A549 (cell line): ENCODE results near the gene DDX25. TPM values are rescaled to one million over a fixed set of nuclear protein-coding genes. Genes with fewer than 3 reads are reported as not detected.

Experiments used
- ATAC-seq, 2 experiments: fragments of 200-7000 bp in 1 of 2; fragments of >200 bp in 1 of 2; cut with Nextera tagmentation in 1 of 2; cut with Tn5 transposase in 1 of 2; 3 replicates each; pipeline versions ENCODE4 v1.8.0 to v1.9.1; 2018 to 2020; ENCODE audit warnings: mild to moderate bottlenecking in 1 of 2, moderate library complexity in 1 of 2
- CTCF ChIA-PET: fragments of 300-600 bp; sonication (Branson Sonifier 250); formaldehyde crosslinking; extraction: SDS; loops from one replicate; lab custom pipeline; 2021; ENCODE audit warnings: antibody characterized with exemption, inconsistent platforms; lab: Yijun Ruan, JAX
- POLR2A ChIA-PET: fragments of 350-600 bp; formaldehyde crosslinking; extraction: SDS; loops from one replicate; lab custom pipeline; 2021; ENCODE audit warnings: antibody characterized with exemption, inconsistent platforms; lab: Yijun Ruan, JAX
- DNase-seq, 2 experiments: peaks; one replicate each; pipeline versions ENCODE4 v3.0.0 to v3.0.0-alpha.2; 2011 to 2016; ENCODE audit warnings: low read depth in 1 of 2, low spot score in 1 of 2
- FAIRE-seq: peaks from 2 replicates; lab custom pipeline; 2011; peaks lifted over from hg19 to GRCh38; lab: Jason Lieb, UNC
- H3K27ac ChIP-seq, 2 experiments: fragments of >200 bp; sonication (Bioruptor Twin); formaldehyde crosslinking; 3 replicates each; pipeline ENCODE4 v1.5.1; 2016 to 2017
- H3K4me1 ChIP-seq: fragments of >200 bp; sonication (Bioruptor Twin); formaldehyde crosslinking; 3 replicates; pipeline ENCODE4 v1.6.1; 2016
- H3K4me2 ChIP-seq: fragments of >200 bp; sonication (Bioruptor Twin); formaldehyde crosslinking; 3 replicates; pipeline ENCODE4 v1.6.1; 2016
- H3K4me3 ChIP-seq: fragments of >200 bp; sonication (Bioruptor Twin); formaldehyde crosslinking; 3 replicates; pipeline ENCODE4 v1.5.1; 2016
- H3K9me3 ChIP-seq: fragments of >200 bp; sonication (Bioruptor Twin); formaldehyde crosslinking; 3 replicates; pipeline ENCODE4 v1.6.1; 2016
- BHLHE40 ChIP-seq: IDR thresholded peaks from 2 replicates; pipeline ENCODE4 v1.6.1; 2012; ENCODE audit warnings: low read depth, low read length, inconsistent platforms
- CHD2 ChIP-seq: fragments of 150-350 bp; IDR thresholded peaks from 2 replicates; pipeline ENCODE4 v1.6.1; 2014; ENCODE audit warnings: low read length; ENCODE audit not compliant: partially characterized antibody
- CHD4 ChIP-seq: fragments of 200-600 bp; sonication (generic); IDR thresholded peaks from 2 replicates; pipeline ENCODE4 v1.6.1; 2016; ENCODE audit warnings: antibody characterized with exemption, mild to moderate bottlenecking, borderline replicate concordance
- EHF ChIP-seq: fragments of 250-450 bp; sonication (Bioruptor Pico); IDR thresholded peaks from 2 replicates; pipeline ENCODE4 v1.5.0; 2020; ENCODE audit warnings: mild to moderate bottlenecking
- EHMT2 ChIP-seq: fragments of 200-600 bp; sonication (generic); IDR thresholded peaks from 2 replicates; pipeline ENCODE4 v1.6.1; 2016; ENCODE audit warnings: antibody characterized with exemption, low read depth, mild to moderate bottlenecking, moderate library complexity
- EP300 ChIP-seq, 2 experiments: fragments of >200 bp; sonication (Bioruptor Twin); formaldehyde crosslinking; IDR thresholded peaks; 2 replicates in 1 of 2; 3 replicates in 1 of 2; pipeline ENCODE4 v1.6.1; 2016 to 2017
- ESRRA ChIP-seq: fragments of 150-350 bp; IDR thresholded peaks from 2 replicates; pipeline ENCODE4 v1.6.1; 2014; ENCODE audit warnings: mild to moderate bottlenecking, low read length, borderline replicate concordance
- FOSB ChIP-seq: fragments of 250-450 bp; sonication (Bioruptor Pico); IDR thresholded peaks from 2 replicates; pipeline ENCODE4 v1.5.0; 2020; ENCODE audit warnings: mild to moderate bottlenecking, moderate library complexity
- GATA3 ChIP-seq: IDR thresholded peaks from 2 replicates; pipeline ENCODE4 v1.6.1; 2012; ENCODE audit warnings: borderline replicate concordance
- HDAC2 ChIP-seq: fragments of 200-600 bp; sonication (generic); IDR thresholded peaks from 2 replicates; pipeline ENCODE4 v1.6.1; 2016
- HOXA7 ChIP-seq: fragments of 250-450 bp; sonication (Bioruptor Pico); IDR thresholded peaks from 2 replicates; pipeline ENCODE4 v1.5.0; 2020; ENCODE audit warnings: mild to moderate bottlenecking, moderate library complexity
- HOXB13 ChIP-seq: fragments of 250-450 bp; sonication (Bioruptor Pico); IDR thresholded peaks from 2 replicates; pipeline ENCODE4 v1.5.0; 2020; ENCODE audit warnings: low read depth, mild to moderate bottlenecking, moderate library complexity
- HOXB5 ChIP-seq: fragments of 250-450 bp; sonication (Bioruptor Pico); IDR thresholded peaks from 2 replicates; pipeline ENCODE4 v1.5.0; 2020; ENCODE audit warnings: mild to moderate bottlenecking, moderate library complexity
- JUNB ChIP-seq: fragments of >200 bp; sonication (Bioruptor Twin); formaldehyde crosslinking; IDR thresholded peaks from 2 replicates; pipeline ENCODE4 v1.6.1; 2016
- MAFK ChIP-seq: fragments of 450-650 bp; IDR thresholded peaks from 2 replicates; pipeline ENCODE4 v1.6.1; 2014; ENCODE audit not compliant: partially characterized antibody
- NPAS2 ChIP-seq: fragments of 250-450 bp; sonication (Bioruptor Pico); IDR thresholded peaks from 2 replicates; pipeline ENCODE4 v1.8.0; 2022; ENCODE audit warnings: mild to moderate bottlenecking, moderate library complexity, borderline replicate concordance
- NR3C1 ChIP-seq: fragments of >200 bp; sonication (Bioruptor Twin); formaldehyde crosslinking; IDR thresholded peaks from 3 replicates; pipeline ENCODE4 v1.6.1; 2017
- RAD21 ChIP-seq, 2 experiments: fragments of >200 bp in 1 of 2; sonication (Bioruptor Twin) in 1 of 2; formaldehyde crosslinking in 1 of 2; IDR thresholded peaks in 1 of 2; conservative IDR thresholded peaks in 1 of 2; 2 replicates in 1 of 2; 3 replicates in 1 of 2; pipeline ENCODE4 v1.6.1; 2012 to 2018; ENCODE audit warnings: inconsistent platforms in 1 of 2
- RARB ChIP-seq: fragments of 250-450 bp; sonication (Bioruptor Pico); IDR thresholded peaks from 2 replicates; pipeline ENCODE4 v1.8.0; 2021; ENCODE audit warnings: mild to moderate bottlenecking, moderate library complexity
- RFX5 ChIP-seq: fragments of 450-650 bp; IDR thresholded peaks from 2 replicates; pipeline ENCODE4 v1.7.1; 2014; ENCODE audit warnings: antibody characterized with exemption, mild to moderate bottlenecking, moderate library complexity
- RNF2 ChIP-seq: fragments of 200-600 bp; sonication (generic); IDR thresholded peaks from 2 replicates; pipeline ENCODE4 v1.6.1; 2016; ENCODE audit warnings: low read depth, mild to moderate bottlenecking, antibody characterized with exemption, moderate library complexity, borderline replicate concordance
- TP53 ChIP-seq: fragments of 250-450 bp; sonication (Bioruptor Pico); IDR thresholded peaks from 2 replicates; pipeline ENCODE4 v1.5.0; 2021; ENCODE audit warnings: mild to moderate bottlenecking, moderate library complexity
- ZFP36 ChIP-seq: fragments of 450-650 bp; IDR thresholded peaks from 2 replicates; pipeline ENCODE4 v1.6.1; 2014; ENCODE audit warnings: borderline replicate concordance; ENCODE audit not compliant: partially characterized antibody
- WGBS: methylation state at CpG from one replicate; pipeline ENCODE4 v1.1.6; 2017; ENCODE audit errors: missing lambda C conversion rate; 5-methylcytosine and 5-hydroxymethylcytosine counted together
- polyA plus RNA-seq, 4 experiments: library from polyadenylated mRNA; depleted of rRNA in 3 of 4; stranded (reverse); fragments of >200 nt; fragmentation: RNase III in 1 of 4; extraction: RNeasy Plus Mini Kit Qiagen cat#74134 plus additional on column Dnase treatment in 1 of 4; gene quantifications; 2 replicates in 3 of 4; 3 replicates in 1 of 4; pipeline ENCODE4 v1.2.3, GENCODE V29; 2011 to 2017
- TF ChIP-seq, protein P1 (sequence below): fragments of >200 bp; sonication (Bioruptor Twin); formaldehyde crosslinking; IDR thresholded peaks from 2 replicates; pipeline ENCODE4 v1.6.1; 2016
- TF ChIP-seq, protein P2 (sequence below): fragments of 200-600 bp; sonication (generic); IDR thresholded peaks from 2 replicates; pipeline ENCODE4 v1.6.1; 2016; ENCODE audit warnings: antibody characterized with exemption, mild to moderate bottlenecking, moderate library complexity
- TF ChIP-seq, protein P3 (sequence below): IDR thresholded peaks from 2 replicates; pipeline ENCODE4 v1.6.1; 2012
- TF ChIP-seq, protein P4 (sequence below): IDR thresholded peaks from 2 replicates; pipeline ENCODE4 v1.6.1; 2012; ENCODE audit warnings: low read depth, borderline replicate concordance
- TF ChIP-seq, protein P5 (sequence below): fragments of >200 bp; sonication (Bioruptor Twin); formaldehyde crosslinking; IDR thresholded peaks from 3 replicates; pipeline ENCODE4 v1.5.1; 2016
- TF ChIP-seq, protein P6 (sequence below): fragments of >200 bp; sonication (Bioruptor Twin); formaldehyde crosslinking; IDR thresholded peaks from 3 replicates; pipeline ENCODE4 v1.6.1; 2016

Gene DDX25
- polyA plus RNA-seq, 2 of the 4 experiments (the other 2 are of a cell fraction) = 0.01 TPM; not detected in 1

DNA sequence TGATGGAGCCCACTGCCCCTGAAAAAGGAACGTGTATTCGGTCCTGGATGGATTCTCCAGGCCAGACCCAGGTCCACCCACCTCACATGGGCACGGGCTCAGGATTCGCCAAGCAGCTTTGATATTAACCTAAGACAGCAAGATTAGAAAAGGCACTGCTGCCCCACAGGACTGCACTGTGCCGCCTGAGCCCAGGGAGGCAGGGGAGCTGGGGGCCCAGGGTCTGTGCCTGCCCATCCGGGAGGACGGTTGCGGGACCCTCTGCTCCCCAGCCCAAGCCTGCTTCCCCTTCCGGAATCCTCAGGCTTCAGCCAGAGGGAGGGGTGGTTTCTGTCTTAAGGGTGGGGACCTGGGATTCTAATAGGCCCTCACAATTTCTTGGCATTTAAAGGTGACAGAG, 28.0 kb downstream of the DDX25 start:
- WGBS = 75% methylated on average over 3 of the region's 9 CpGs
- TF ChIP-seq ESRRA (no peak), RARB (CRISPR knock-in tag) (no peak), EHMT2 (no peak), RNF2 (no peak), HDAC2 (no peak), HOXA7 (CRISPR knock-in tag) (no peak), FOSB (CRISPR knock-in tag) (no peak), HOXB13 (CRISPR knock-in tag) (no peak), JUNB (no peak), NPAS2 (CRISPR knock-in tag) (no peak), EP300 (IDR thresholded peaks at IDR 0.05) (no peak), CHD2 (no peak), HOXB5 (CRISPR knock-in tag) (no peak), ZFP36 (no peak)
- TF ChIP-seq, protein P1, sequence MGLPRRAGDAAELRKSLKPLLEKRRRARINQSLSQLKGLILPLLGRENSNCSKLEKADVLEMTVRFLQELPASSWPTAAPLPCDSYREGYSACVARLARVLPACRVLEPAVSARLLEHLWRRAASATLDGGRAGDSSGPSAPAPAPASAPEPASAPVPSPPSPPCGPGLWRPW = no peak
- TF ChIP-seq, protein P2, sequence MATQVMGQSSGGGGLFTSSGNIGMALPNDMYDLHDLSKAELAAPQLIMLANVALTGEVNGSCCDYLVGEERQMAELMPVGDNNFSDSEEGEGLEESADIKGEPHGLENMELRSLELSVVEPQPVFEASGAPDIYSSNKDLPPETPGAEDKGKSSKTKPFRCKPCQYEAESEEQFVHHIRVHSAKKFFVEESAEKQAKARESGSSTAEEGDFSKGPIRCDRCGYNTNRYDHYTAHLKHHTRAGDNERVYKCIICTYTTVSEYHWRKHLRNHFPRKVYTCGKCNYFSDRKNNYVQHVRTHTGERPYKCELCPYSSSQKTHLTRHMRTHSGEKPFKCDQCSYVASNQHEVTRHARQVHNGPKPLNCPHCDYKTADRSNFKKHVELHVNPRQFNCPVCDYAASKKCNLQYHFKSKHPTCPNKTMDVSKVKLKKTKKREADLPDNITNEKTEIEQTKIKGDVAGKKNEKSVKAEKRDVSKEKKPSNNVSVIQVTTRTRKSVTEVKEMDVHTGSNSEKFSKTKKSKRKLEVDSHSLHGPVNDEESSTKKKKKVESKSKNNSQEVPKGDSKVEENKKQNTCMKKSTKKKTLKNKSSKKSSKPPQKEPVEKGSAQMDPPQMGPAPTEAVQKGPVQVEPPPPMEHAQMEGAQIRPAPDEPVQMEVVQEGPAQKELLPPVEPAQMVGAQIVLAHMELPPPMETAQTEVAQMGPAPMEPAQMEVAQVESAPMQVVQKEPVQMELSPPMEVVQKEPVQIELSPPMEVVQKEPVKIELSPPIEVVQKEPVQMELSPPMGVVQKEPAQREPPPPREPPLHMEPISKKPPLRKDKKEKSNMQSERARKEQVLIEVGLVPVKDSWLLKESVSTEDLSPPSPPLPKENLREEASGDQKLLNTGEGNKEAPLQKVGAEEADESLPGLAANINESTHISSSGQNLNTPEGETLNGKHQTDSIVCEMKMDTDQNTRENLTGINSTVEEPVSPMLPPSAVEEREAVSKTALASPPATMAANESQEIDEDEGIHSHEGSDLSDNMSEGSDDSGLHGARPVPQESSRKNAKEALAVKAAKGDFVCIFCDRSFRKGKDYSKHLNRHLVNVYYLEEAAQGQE = no peak
- TF ChIP-seq, protein P3, sequence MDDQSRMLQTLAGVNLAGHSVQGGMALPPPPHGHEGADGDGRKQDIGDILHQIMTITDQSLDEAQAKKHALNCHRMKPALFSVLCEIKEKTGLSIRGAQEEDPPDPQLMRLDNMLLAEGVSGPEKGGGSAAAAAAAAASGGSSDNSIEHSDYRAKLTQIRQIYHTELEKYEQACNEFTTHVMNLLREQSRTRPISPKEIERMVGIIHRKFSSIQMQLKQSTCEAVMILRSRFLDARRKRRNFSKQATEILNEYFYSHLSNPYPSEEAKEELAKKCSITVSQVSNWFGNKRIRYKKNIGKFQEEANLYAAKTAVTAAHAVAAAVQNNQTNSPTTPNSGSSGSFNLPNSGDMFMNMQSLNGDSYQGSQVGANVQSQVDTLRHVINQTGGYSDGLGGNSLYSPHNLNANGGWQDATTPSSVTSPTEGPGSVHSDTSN = no peak
- TF ChIP-seq, protein P4, sequence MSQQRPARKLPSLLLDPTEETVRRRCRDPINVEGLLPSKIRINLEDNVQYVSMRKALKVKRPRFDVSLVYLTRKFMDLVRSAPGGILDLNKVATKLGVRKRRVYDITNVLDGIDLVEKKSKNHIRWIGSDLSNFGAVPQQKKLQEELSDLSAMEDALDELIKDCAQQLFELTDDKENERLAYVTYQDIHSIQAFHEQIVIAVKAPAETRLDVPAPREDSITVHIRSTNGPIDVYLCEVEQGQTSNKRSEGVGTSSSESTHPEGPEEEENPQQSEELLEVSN = no peak
- no peak for FAIRE-seq
- no peak overlapping the region for H3K4me2 ChIP-seq
- H3K27ac ChIP-seq = no peak overlapping the region
- no peak for DNase-seq
- ChIA-PET POLR2A (no interaction called here), CTCF (interaction anchor here (1.2 to 3.7 kb wide), 2 partner anchors 9 to 10 kb away, joined by 5 to 15 read pairs; no protein-coding TSS in a partner anchor)
- no peaks in the 10 kb centered on the region for H3K4me1 ChIP-seq
- H3K4me3 ChIP-seq = no peak overlapping the region
- ATAC-seq = no peak
- no peaks in the 10 kb centered on the region for H3K9me3 ChIP-seq

DNA sequence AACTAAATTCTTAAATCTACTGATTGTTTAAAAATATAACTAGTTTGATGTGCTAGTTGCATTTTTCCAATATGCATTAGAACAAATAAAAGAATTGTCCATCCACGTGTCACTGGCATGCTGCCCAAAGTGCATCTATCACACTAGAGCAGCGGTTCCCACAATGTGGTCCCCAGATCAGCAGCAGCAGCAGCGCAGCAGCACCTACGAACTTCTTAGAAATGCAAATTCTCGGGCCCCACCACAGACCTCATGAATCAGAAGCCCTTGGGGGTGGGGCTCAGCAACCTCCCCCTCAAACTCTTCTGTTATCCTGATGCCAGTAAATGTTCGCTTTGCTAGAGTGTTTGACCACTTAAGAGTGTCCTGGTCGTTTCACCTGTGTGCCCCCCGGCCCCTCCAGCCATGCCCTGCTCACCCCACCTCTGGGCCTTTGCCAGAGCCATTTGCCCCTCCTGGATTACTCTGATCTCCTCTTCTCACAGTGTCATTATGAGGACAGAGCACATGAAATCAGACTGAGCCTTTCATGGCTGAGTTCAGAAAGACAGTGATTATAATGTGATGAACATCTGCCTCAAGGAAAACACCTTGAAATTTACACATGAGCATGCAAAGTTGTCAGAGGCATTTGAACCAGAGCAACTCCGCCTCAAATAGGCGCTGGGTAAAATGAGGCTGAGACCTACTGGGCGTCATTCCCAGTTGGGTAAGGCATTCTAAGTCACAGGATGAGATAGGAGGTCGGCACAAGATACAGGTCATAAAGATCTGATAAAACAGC, 28.9 kb downstream of the DDX25 start:
- FAIRE-seq = no peak
- no peaks in the 10 kb centered on the region for H3K9me3 ChIP-seq
- no peaks in the 10 kb centered on the region for H3K4me1 ChIP-seq
- WGBS = 49% methylated on average over 10 of the region's 12 CpGs
- no peak overlapping the region for H3K27ac ChIP-seq
- DNase-seq = no peak
- POLR2A ChIA-PET = no interaction called here
- CTCF ChIA-PET = interaction anchor here (1.2 kb wide), 1 partner anchor 10 kb away, joined by 5 read pairs; no protein-coding TSS in a partner anchor
- no peak for ATAC-seq
- no peak overlapping the region for H3K4me2 ChIP-seq
- H3K4me3 ChIP-seq = no peak overlapping the region
- TF ChIP-seq, protein P5, sequence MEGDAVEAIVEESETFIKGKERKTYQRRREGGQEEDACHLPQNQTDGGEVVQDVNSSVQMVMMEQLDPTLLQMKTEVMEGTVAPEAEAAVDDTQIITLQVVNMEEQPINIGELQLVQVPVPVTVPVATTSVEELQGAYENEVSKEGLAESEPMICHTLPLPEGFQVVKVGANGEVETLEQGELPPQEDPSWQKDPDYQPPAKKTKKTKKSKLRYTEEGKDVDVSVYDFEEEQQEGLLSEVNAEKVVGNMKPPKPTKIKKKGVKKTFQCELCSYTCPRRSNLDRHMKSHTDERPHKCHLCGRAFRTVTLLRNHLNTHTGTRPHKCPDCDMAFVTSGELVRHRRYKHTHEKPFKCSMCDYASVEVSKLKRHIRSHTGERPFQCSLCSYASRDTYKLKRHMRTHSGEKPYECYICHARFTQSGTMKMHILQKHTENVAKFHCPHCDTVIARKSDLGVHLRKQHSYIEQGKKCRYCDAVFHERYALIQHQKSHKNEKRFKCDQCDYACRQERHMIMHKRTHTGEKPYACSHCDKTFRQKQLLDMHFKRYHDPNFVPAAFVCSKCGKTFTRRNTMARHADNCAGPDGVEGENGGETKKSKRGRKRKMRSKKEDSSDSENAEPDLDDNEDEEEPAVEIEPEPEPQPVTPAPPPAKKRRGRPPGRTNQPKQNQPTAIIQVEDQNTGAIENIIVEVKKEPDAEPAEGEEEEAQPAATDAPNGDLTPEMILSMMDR = no peak
- TF ChIP-seq MAFK (no peak), GATA3 (no peak), NPAS2 (CRISPR knock-in tag) (no peak), CHD4 (no peak), EP300 (IDR thresholded peaks at IDR 0.05) (no peak), BHLHE40 (no peak), RAD21 (conservative IDR thresholded peaks at IDR 0.05 in 1 of 2, IDR thresholded peaks at IDR 0.05 in 1 of 2) (no peak), CHD2 (no peak), TP53 (CRISPR knock-in tag) (no peak), ESRRA (no peak), EHF (no peak), NR3C1 (no peak), RFX5 (no peak)
- TF ChIP-seq, protein P6, sequence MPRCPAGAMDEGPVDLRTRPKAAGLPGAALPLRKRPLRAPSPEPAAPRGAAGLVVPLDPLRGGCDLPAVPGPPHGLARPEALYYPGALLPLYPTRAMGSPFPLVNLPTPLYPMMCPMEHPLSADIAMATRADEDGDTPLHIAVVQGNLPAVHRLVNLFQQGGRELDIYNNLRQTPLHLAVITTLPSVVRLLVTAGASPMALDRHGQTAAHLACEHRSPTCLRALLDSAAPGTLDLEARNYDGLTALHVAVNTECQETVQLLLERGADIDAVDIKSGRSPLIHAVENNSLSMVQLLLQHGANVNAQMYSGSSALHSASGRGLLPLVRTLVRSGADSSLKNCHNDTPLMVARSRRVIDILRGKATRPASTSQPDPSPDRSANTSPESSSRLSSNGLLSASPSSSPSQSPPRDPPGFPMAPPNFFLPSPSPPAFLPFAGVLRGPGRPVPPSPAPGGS = no peak
